Melanocyte of skin (primary cell): ENCODE data around the gene HLA-DRB1. TPM values are rescaled to one million over a fixed set of nuclear protein-coding genes. Genes with fewer than 3 reads are reported as not detected.

ENCODE experiments used
- small RNA-seq, 2 donors: library from RNA; depleted of rRNA; stranded (forward); fragments of <200 nt; gene quantifications; one replicate each; pipeline ENCODE3, GENCODE V24; 2012
- total RNA-seq, 2 donors: library from RNA; depleted of rRNA; stranded (reverse); fragments of >200 nt; gene quantifications; 2 replicates each; pipeline ENCODE4 v1.2.3, GENCODE V29; 2012

Gene HLA-DRB1
- total RNA-seq = 10 to 100 TPM in 1 of 2 donors, 1 to 10 TPM in 1; 8.9 to 17.0 TPM

DNA sequence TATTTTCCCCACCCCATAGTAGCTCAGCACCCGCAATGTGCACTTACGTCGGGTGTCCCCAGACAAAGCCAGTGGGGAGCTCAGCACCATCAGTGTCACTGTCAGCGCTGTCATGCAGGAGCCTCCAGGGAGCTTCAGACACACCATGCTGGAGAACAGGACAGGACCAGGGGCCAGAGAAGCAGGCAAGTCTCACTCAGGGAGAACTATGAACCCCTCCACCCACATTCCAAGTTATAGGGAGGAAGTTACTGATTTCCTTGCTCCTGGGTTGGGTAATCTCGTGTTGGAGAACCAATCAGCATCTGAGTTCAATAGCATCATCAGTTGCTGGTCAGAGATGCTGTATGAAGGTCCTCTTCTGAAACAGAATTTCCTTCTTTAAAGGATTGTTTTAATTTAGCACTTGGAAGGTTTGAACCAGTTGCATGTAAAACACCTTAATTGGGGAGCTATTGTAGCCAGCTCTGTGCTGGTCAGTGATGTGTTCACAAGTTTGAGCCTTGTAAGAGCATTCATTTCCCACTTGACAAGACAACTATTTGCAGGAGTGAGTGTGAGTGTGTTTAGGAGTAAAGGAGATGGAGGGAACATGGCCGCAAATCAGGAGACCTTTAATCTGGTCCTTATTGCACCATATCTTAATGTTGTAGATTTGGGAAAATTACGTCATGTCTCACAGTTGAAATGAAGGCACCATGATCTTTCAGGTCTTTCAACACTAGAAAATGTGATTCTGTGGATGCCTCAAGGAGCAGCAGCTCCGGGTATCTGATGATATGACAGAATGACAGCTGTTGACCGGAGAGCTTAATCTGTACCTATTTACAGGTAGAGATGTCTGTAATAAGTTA, at the start of gene HLA-DRB1:
Gene HLA-DRB1 (minus strand): TSS at position 253 of the 854 bp plus-strand sequence. CDS start 106 bp downstream, at position 147.

GRCh38 chr6:32637219-32637880, 47.7 kb upstream of the HLA-DRB1 start, which contains the start of gene HLA-DQA1:
Gene HLA-DQA1 (plus strand): TSS chr6:32637406. CDS start chr6:32637459, 53 bp downstream.

DNA sequence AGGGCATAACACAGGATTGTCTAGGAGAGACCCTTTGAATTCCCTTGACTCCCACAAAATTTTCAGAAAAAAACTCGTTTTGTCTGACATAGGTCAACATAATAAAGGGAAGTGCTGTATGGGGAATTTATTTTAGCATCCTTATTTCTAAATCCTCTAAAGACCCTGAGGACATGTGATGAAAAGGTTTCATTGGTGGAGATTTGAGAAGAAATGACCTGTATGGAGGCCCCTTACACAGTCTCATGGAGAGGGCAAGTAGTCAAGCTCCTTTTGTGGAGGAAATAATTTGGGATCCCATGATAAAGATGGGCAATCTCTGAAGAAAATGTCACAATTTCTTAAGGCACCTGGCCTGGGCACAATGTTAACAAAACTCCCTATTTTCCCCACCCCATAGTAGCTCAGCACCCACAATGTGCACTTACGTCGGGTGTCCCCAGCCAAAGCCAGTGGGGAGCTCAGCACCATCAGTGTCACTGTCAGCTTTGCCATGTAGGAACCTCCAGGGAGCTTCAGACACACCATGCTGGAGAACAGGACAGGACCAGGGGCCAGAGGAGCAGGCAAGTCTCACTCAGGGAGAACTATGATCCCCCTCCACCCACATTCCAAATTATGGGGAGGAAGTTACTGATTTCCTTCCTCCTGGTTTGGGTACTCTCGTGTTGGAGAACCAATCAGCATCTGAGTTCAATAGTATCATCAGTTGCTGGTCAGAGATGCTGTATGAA, 59.8 kb downstream of the HLA-DRB1 start, which contains the start of gene HLA-DRB5:
Gene HLA-DRB5 (minus strand): TSS at position 591 of the 734 bp plus-strand sequence. CDS start 63 bp downstream, at position 528.

Small RNA genes within 50 kb of the gene (small RNA-seq; reads per million reads assigned to genes)
- gene RNU1-61P = 0.41 to 1.3 reads per million in 2 donors

Other genes with a start within 250 kb of the HLA-DRB1 start
- gene TSBP1, start 217.9 kb downstream of the HLA-DRB1 start, total RNA-seq = not detected
- gene BTNL2, start 182.7 kb downstream of the HLA-DRB1 start, total RNA-seq = not detected
- 100 to 1,000 TPM in 1 of 2 donors, 10 to 100 TPM in 1; 20.3 to 114 TPM for gene HLA-DRA, start 150.0 kb downstream of the HLA-DRB1 start, total RNA-seq
- under 1 TPM in 1 of 2 donors, not detected in 1; 0.34 TPM for gene HLA-DRB5, start 59.6 kb downstream of the HLA-DRB1 start, total RNA-seq
- gene HLA-DQA1, start 47.6 kb upstream of the HLA-DRB1 start, total RNA-seq = under 1 TPM; under 0.01 to 0.69 TPM
- 1 to 10 TPM; 1.7 to 3.3 TPM for gene HLA-DQB1, start 76.8 kb upstream of the HLA-DRB1 start, total RNA-seq
- gene HLA-DQA2, start 151.5 kb upstream of the HLA-DRB1 start, total RNA-seq = not detected
- gene HLA-DQB2, start 173.7 kb upstream of the HLA-DRB1 start, total RNA-seq = not detected
- under 1 TPM; 0.34 to 1.00 TPM for gene HLA-DOB, start 227.2 kb upstream of the HLA-DRB1 start, total RNA-seq
- 100 to 1,000 TPM; 109 to 420 TPM for gene TAP2, start 248.9 kb upstream of the HLA-DRB1 start, total RNA-seq